ENCODE results near the gene TBPL1.

- TF ChIP-seq RAD21 (IDR thresholded peaks at IDR 0.05) (no peak), GABPA (IDR thresholded peaks at IDR 0.05 in 1 of 2, conservative IDR thresholded peaks at IDR 0.05 in 1 of 2) (no peak), RXRA (IDR thresholded peaks at IDR 0.05) (no peak), MAX (IDR thresholded peaks at IDR 0.05) (no peak), ZBTB33 (IDR thresholded peaks at IDR 0.05) (no peak), SP1 (IDR thresholded peaks at IDR 0.05) (no peak), TAF1 (conservative IDR thresholded peaks at IDR 0.05) (no peak), REST (IDR thresholded peaks at IDR 0.05) (no peak), JUND (IDR thresholded peaks at IDR 0.05) (no peak)
- TF ChIP-seq, protein P1, sequence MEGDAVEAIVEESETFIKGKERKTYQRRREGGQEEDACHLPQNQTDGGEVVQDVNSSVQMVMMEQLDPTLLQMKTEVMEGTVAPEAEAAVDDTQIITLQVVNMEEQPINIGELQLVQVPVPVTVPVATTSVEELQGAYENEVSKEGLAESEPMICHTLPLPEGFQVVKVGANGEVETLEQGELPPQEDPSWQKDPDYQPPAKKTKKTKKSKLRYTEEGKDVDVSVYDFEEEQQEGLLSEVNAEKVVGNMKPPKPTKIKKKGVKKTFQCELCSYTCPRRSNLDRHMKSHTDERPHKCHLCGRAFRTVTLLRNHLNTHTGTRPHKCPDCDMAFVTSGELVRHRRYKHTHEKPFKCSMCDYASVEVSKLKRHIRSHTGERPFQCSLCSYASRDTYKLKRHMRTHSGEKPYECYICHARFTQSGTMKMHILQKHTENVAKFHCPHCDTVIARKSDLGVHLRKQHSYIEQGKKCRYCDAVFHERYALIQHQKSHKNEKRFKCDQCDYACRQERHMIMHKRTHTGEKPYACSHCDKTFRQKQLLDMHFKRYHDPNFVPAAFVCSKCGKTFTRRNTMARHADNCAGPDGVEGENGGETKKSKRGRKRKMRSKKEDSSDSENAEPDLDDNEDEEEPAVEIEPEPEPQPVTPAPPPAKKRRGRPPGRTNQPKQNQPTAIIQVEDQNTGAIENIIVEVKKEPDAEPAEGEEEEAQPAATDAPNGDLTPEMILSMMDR (IDR thresholded peaks at IDR 0.05; ENCODE audit: low read depth, low read length, missing input control): no peak
Observed at GRCh38 chr6:133965817-133966360, 12.9 kb downstream of the TBPL1 start.

All from liver (tissue), 3 donors.